Psoas muscle (tissue), 8 donors: ENCODE results near the gene DRD4. TPM values are rescaled to one million over a fixed set of nuclear protein-coding genes. Genes with fewer than 3 reads are reported as not detected.

Experiments
- ATAC-seq, 4 donors: fragments of 200-7000 bp; cut with Tn5 transposase; one replicate each; pipeline ENCODE4 v1.9.1; 2020; ENCODE audit warnings: moderate library complexity in 3 of 4, mild to moderate bottlenecking in 2 of 4
- DNase-seq, 2 donors: peaks; one replicate each; pipeline ENCODE4 v3.0.0-alpha.2; 2020
- H3K27ac ChIP-seq: fragments of 200-600 bp; one replicate; pipeline ENCODE4 v1.8.0; 2022
- H3K27me3 ChIP-seq, 3 donors: fragments of 200-600 bp in 1 of 3; one replicate each; pipeline versions ENCODE4 v1.6.1 to v1.8.0; 2013 to 2022; ENCODE audit warnings: low read length in 2 of 3, mild to moderate bottlenecking in 2 of 3, moderate library complexity in 1 of 3; ENCODE audit not compliant: insufficient read depth in 3 of 3
- H3K36me3 ChIP-seq, 2 donors: fragments of 200-600 bp in 1 of 2; one replicate each; pipeline versions ENCODE4 v1.6.1 to v1.8.0; 2013 to 2022; ENCODE audit warnings: low read depth in 1 of 2, mild to moderate bottlenecking in 1 of 2, moderate library complexity in 1 of 2; ENCODE audit not compliant: insufficient read depth in 1 of 2
- H3K4me1 ChIP-seq: fragments of 200-600 bp; one replicate; pipeline ENCODE4 v1.8.0; 2022
- H3K4me3 ChIP-seq: fragments of 200-600 bp; one replicate; pipeline ENCODE4 v1.8.0; 2022; ENCODE audit warnings: mild to moderate bottlenecking
- H3K9me3 ChIP-seq: fragments of 200-600 bp; one replicate; pipeline ENCODE4 v1.8.0; 2022
- WGBS, 3 donors: extraction: QIAGEN DNeasy Blood & Tissue Kit; methylation state at CpG; one replicate each; pipeline versions ENCODE4 v1.1.6 to v1.1.7; 2013; 5-methylcytosine and 5-hydroxymethylcytosine counted together
- intact Hi-C, 2 donors: fragments of 100-400 bp; cut with DNase I; formaldehyde crosslinking; loops; one replicate each; pipeline versions ENCODE4 v1.11.0 to v1.14.2; 2022
- polyA plus RNA-seq, 3 donors: library from polyadenylated mRNA; stranded (reverse); fragments of 200-250 nt; gene quantifications; one replicate each; pipeline ENCODE4 v1.2.3, GENCODE V29; 2013
- total RNA-seq, 4 donors: library from RNA; stranded (reverse); fragmentation: NEBNext Ultra II Directional in 2 of 4; extraction: Animal tissue kit (Norgen Biotek cat#: 25700) in 2 of 4; gene quantifications; one replicate each; pipeline versions ENCODE4 v1.2.1 to v1.2.4, GENCODE V29; 2021 to 2023
- TF ChIP-seq, protein P1 (sequence below): fragments of 200-600 bp; IDR thresholded peaks from one replicate; pipeline ENCODE4 v1.8.0; 2022; ENCODE audit warnings: antibody characterized with exemption
- donor health status: healthy with polysubstance abuse.
- donor health status: DM: no; HTN: no; CAD: no; lungs with moderate emphysema.
- donor health status: Bipolar disorder and iron deficiency.
- donor health status: healthy.
- donor health status: DM: yes; HTN: yes; CAD: no.
- donor health status: DM: no; HTN: no; CAD: no.
- donor health status: DM: no; HTN: no; CAD: no.
- donor health status: DM: yes; HTN: yes; CAD: no.

The DRD4 gene
- total and polyA plus RNA-seq, 7 donors = 0.14 to 1.2 (median 0.55) TPM; not detected in 2

DNA sequence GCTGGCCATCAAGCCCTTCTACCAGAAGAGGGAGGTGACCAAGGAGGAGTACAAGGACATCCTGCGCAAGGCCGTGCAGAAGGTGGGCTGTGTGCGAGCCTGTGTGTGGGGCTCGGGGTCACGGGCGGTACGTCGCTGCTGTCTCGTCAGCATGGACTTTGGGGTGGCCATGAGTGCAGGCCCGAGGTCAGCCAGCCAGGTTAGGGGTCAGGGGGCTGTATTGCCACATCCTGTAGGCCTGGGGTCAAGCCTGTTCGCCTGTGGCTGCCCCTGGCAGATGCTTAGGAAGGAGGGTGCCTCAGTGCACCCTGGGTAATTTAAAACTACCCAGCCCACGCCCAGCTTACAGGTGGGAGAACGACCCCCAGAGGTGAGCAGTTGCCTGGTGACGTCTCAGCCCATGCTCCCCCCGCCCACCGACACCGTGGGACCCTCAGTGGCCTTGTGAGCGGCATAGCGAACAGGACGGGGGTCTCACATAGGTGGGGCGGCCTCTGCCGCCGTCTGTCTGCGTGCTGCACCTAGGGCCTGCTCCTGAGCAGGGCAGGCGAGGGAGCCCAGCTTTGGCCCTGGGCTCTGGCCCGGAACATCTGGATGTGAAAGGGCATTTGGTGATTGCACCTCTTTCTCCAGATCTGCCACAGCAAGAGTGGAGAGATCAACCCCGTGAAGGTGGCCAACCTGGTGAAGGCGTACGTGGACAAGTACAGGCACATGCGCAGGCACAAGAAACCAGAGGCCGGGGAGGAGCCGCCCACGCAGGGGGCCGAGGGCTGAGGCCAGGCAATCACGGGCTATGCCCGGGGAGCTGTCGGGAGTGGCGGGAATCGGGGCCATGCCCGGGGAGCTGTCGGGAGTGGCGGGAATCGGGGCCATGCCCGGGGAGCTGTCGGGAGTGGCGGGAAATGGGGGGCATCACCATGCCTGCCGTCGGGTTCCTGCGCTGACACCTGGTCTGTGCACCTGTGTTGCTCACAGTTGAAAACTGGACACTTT lies 25.8 kb upstream of the DRD4 start:
- H3K4me3 ChIP-seq = no peak overlapping the region
- intact Hi-C loops = loop anchor here in 1 of 2 donors (2.0 kb wide), 1 partner anchor 34 kb away; the partner anchor contains the start of gene PHRF1
- WGBS, 3 donors = 83 to 89% (median 88%) methylated on average over 39 to 49 of the region's 49 CpGs
- H3K27me3 ChIP-seq = no peaks in the 10 kb centered on the region
- no peak for DNase-seq
- H3K27ac ChIP-seq = peak overlapping the region; percentile 93
- no peaks in the 10 kb centered on the region for H3K9me3 ChIP-seq
- H3K4me1 ChIP-seq = peaks cover 34% of the 10 kb centered on the region
- no peak for ATAC-seq
- TF ChIP-seq, protein P1, sequence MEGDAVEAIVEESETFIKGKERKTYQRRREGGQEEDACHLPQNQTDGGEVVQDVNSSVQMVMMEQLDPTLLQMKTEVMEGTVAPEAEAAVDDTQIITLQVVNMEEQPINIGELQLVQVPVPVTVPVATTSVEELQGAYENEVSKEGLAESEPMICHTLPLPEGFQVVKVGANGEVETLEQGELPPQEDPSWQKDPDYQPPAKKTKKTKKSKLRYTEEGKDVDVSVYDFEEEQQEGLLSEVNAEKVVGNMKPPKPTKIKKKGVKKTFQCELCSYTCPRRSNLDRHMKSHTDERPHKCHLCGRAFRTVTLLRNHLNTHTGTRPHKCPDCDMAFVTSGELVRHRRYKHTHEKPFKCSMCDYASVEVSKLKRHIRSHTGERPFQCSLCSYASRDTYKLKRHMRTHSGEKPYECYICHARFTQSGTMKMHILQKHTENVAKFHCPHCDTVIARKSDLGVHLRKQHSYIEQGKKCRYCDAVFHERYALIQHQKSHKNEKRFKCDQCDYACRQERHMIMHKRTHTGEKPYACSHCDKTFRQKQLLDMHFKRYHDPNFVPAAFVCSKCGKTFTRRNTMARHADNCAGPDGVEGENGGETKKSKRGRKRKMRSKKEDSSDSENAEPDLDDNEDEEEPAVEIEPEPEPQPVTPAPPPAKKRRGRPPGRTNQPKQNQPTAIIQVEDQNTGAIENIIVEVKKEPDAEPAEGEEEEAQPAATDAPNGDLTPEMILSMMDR = no peak
- H3K36me3 ChIP-seq = peaks cover 9 to 77% of the 10 kb centered on the region in 2 donors

DNA sequence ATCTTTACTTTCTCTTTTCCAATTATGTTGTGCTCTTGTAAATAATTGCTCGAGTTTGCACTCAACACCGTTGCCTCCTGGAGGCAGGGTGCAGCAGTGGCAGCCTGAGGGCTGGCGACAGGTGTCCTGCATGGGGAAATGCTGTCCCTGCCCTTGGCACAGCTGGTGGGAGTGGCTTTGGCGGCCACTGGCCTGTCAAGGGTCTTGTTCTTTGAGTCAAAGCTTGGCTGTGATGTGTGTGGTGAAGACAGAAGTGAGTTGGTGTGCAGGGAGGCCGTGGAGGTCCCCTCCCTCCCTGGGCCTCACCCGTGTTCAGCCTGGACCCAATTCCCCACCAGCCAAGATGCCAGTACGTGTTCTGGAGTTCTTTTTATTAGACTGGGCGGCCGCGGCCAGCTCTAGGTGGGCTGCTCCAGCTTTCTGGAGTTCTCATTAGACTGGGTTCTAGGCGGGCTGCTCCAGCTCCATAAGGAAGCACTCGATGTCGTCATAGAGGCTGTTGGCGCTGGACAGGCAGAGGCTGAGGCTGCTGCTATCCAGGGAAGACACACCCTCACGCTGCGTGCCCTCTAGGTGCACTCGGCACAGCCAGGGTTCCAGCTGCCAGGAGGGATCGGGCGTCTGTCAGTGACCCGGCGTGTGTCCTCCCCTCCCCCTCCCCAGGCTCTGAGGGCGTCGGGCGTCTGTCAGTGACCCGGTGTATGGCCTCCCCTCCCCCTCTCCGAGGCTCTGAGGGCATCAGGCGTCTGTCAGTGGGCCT lies 24.7 kb upstream of the DRD4 start:
- peak overlapping the region; percentile 34 for H3K4me3 ChIP-seq
- intact Hi-C loops = no loop called here
- 34 to 42% (median 34%) methylated on average over 25 to 27 of the region's 27 CpGs for WGBS, 3 donors
- H3K27ac ChIP-seq = peak overlapping the region; percentile 93
- DNase-seq = peak; percentile 78 to 92
- peaks cover 8 to 66% of the 10 kb centered on the region in 2 donors for H3K36me3 ChIP-seq
- TF ChIP-seq, protein P1 = peak; percentile 43
- H3K4me1 ChIP-seq = peaks cover 39% of the 10 kb centered on the region
- H3K27me3 ChIP-seq = no peaks in the 10 kb centered on the region
- H3K9me3 ChIP-seq = no peaks in the 10 kb centered on the region
- peak; percentile 68 to 73 (median 70) for ATAC-seq

DNA sequence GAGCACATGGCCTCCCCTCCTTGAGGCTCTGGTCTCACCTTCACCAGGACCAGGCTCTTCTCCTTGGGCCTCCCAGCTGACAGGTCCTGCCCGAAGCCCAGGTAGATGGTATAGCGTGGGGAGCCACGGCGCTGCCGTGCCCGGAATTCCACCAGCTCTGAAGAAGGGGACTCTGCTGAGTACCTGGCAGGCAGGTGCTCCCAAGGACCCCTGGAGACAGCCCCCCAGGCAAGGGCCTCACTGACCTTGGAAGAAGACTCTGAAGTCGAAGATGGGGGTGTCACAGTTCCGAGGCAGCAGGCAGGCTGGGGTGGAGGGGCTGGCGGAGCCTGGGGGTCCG lies 24.1 kb upstream of the DRD4 start:
- TF ChIP-seq, protein P1 = no peak
- Histone ChIP-seq H3K4me3 (peak overlapping the region; percentile 34), H3K36me3 (peaks cover 6 to 60% of the 10 kb centered on the region in 2 donors), H3K27ac (peak overlapping the region; percentile 93), H3K9me3 (no peaks in the 10 kb centered on the region), H3K27me3 (no peaks in the 10 kb centered on the region), H3K4me1 (peaks cover 39% of the 10 kb centered on the region)
- intact Hi-C loops = no loop called here
- no peak for ATAC-seq
- 93 to 94% (median 94%) methylated on average over 10 of the region's 10 CpGs for WGBS, 3 donors
- no peak for DNase-seq

DNA sequence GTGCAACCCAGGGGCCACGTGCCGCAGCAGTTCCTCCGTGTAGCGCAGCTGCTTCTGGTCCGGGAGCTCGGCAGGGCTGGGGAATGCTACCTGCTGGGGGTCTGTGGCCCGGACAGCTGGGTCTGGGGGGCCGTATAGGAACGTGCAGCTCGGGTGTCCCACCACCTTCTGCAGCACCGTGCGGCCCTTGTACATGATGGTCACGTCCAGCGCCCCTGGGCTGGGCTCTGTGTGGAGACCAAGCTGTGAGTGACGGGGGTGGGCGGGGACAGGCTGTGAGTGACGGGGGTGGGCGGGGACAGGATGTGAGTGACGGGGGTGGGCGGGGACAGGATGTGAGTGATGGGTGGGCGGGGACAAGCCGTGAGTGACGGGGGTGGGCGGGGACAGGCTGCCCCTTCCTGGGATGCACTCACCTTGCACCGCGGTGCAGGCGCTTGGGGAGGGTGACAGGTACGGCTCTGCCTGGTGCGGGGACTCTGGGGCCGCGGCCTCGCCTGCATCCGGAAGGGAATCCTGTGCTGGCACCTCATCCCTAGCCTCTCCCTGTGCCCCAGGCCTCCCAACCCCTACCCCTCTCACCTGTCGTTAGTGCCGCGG lies 23.6 kb upstream of the DRD4 start:
- intact Hi-C loops = no loop called here
- H3K4me3 ChIP-seq = peak overlapping the region; percentile 85
- DNase-seq = peak in 1 of 2 donors; percentile 89
- TF ChIP-seq, protein P1 = no peak
- H3K27me3 ChIP-seq = no peaks in the 10 kb centered on the region
- 69 to 85% (median 75%) methylated on average over 21 to 36 of the region's 36 CpGs for WGBS, 3 donors
- peaks cover 39% of the 10 kb centered on the region for H3K4me1 ChIP-seq
- ATAC-seq = peak in 3 of 4 donors; percentile 23 to 57 (median 26)
- H3K9me3 ChIP-seq = no peaks in the 10 kb centered on the region
- H3K36me3 ChIP-seq = peaks cover 6 to 55% of the 10 kb centered on the region in 2 donors
- peak overlapping the region; percentile 93 for H3K27ac ChIP-seq
